GM18951 (cell line): Measurements from ENCODE around the gene MICOS13.

Experiments
- POLR2A ChIP-seq: IDR thresholded peaks from 4 replicates; pipeline ENCODE4 v1.6.1; 2011; ENCODE audit warnings: mild to moderate bottlenecking; ENCODE audit not compliant: insufficient read length, insufficient read depth; ENCODE audit errors: extremely low read depth
- in situ Hi-C: fragments of 300-500 bp; cut with MboI; formaldehyde crosslinking; loops from one replicate; pipeline ENCODE4 v1.12.0; 2022; ENCODE audit warnings: low sequenced_read_pairs, mixed read lengths, inconsistent platforms; ENCODE audit not compliant: unreplicated experiment

Gene MICOS13

DNA sequence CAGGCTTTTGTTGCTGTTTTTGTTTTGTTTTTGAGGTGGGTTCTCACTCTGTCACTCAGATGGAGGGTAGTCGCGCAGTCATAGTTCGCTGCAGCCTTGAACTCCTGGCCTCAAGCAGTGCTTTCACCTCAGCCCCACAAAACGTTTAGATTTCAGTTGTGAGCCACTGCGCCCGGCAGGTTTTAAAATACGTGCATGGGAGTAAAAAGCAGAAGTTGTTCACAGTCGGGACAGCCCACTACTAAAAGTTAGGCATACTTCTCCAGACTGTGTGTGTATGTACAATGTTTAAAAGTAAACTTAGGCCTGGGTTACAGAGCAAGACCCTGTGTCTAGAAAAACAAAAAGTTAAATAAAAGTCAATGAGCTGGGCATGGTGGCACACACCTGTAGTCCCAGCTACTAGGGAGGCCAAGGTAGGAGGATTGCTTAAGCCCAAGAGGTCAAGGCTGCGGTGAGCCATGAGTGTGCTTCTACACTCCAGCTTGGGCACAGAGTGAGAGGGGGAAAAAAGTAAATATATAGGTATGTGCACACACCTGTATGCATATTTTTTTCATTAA, 51.3 kb downstream of the MICOS13 start:
- in situ Hi-C loops: no loop called here
- TF ChIP-seq POLR2A: no peak

- in situ Hi-C loops: no loop called here
- no peak for TF ChIP-seq POLR2A
These were observed 51.9 kb downstream of the MICOS13 start for GRCh38 chr19:5628461-5628860.
